BE2C (cell line): Measurements from ENCODE around the gene CYP27B1.
"Not testable (repeated sequence)": the region's sequence is repeated elsewhere in the genome, so short reads cannot be mapped to it uniquely, and the experiment has no call there.

ENCODE experiments used
- DNase-seq: peaks from one replicate; pipeline ENCODE4 v3.0.0-alpha.2; 2020
- H3K27me3 ChIP-seq: fragments of 250-450 bp; sonication (Bioruptor Pico); 2 replicates; pipeline ENCODE4 v1.5.1; 2020; ENCODE audit warnings: mild to moderate bottlenecking
- H3K36me3 ChIP-seq: fragments of 250-450 bp; sonication (Bioruptor Pico); 2 replicates; pipeline ENCODE4 v1.5.1; 2020; ENCODE audit warnings: mild to moderate bottlenecking
- H3K4me1 ChIP-seq: fragments of 250-450 bp; sonication (Bioruptor Pico); 2 replicates; pipeline ENCODE4 v1.5.1; 2020
- H3K4me3 ChIP-seq: 2 replicates; pipeline ENCODE4 v1.5.1; 2011; ENCODE audit warnings: low read depth, low read length
- H3K9me3 ChIP-seq: fragments of 250-450 bp; sonication (Bioruptor Pico); 2 replicates; pipeline ENCODE4 v1.5.1; 2020
- CTCF ChIP-seq: IDR thresholded peaks from 2 replicates; pipeline ENCODE4 v1.5.1; 2012; ENCODE audit warnings: mild to moderate bottlenecking, low read depth, low read length

Gene CYP27B1

GRCh38 chr12:57776247-57776587 lies 9.3 kb upstream of the CYP27B1 start:
- H3K36me3 ChIP-seq: no peaks in the 10 kb centered on the region
- no peaks in the 10 kb centered on the region for H3K27me3 ChIP-seq
- no peak for TF ChIP-seq CTCF
- H3K9me3 ChIP-seq: no peaks in the 10 kb centered on the region
- no peaks in the 10 kb centered on the region for H3K4me1 ChIP-seq
- no peak for DNase-seq
- H3K4me3 ChIP-seq: no peak overlapping the region

GRCh38 chr12:57775563-57776246 lies 8.8 kb upstream of the CYP27B1 start:
- H3K27me3 ChIP-seq: no peaks in the 10 kb centered on the region
- H3K4me1 ChIP-seq: no peaks in the 10 kb centered on the region
- H3K4me3 ChIP-seq: no peak overlapping the region
- TF ChIP-seq CTCF: 0 out of 2 replicates have a peak, but pooled peaks have one; percentile 5
- H3K36me3 ChIP-seq: peaks cover 3% of the 10 kb centered on the region
- no peaks in the 10 kb centered on the region for H3K9me3 ChIP-seq
- DNase-seq: no peak

- H3K27me3 ChIP-seq: no peaks in the 10 kb centered on the region
- TF ChIP-seq CTCF: no peak
- DNase-seq: no peak
- H3K36me3 ChIP-seq: peaks cover 10% of the 10 kb centered on the region
- H3K4me3 ChIP-seq: no peak overlapping the region
- H3K4me1 ChIP-seq: no peaks in the 10 kb centered on the region
- H3K9me3 ChIP-seq: no peaks in the 10 kb centered on the region
These were observed 8.2 kb upstream of the CYP27B1 start for GRCh38 chr12:57775044-57775443.

- peaks cover 14% of the 10 kb centered on the region for H3K36me3 ChIP-seq
- H3K4me1 ChIP-seq, H3K4me3 ChIP-seq, DNase-seq, H3K9me3 ChIP-seq, H3K27me3 ChIP-seq: not testable (repeated sequence)
These were observed 7.8 kb upstream of the CYP27B1 start for GRCh38 chr12:57774634-57775033.

- Histone ChIP-seq H3K9me3 (no peaks in the 10 kb centered on the region), H3K4me3 (peak within 1 kb of the TSS; percentile 96), H3K27me3 (no peaks in the 10 kb centered on the region), H3K36me3 (peaks cover 24% of the 10 kb centered on the region), H3K4me1 (no peaks in the 10 kb centered on the region)
- TF ChIP-seq CTCF: no peak
- DNase-seq: peak; percentile 71
These were observed 5.8 kb upstream of the CYP27B1 start, which contains the start of gene EEF1AKMT3 for GRCh38 chr12:57772429-57773322. Gene EEF1AKMT3 (plus strand): TSS chr12:57772614. CDS start chr12:57772725, 111 bp downstream.

- H3K4me1 ChIP-seq: peaks cover 2% of the 10 kb centered on the region; the same call in 1 of the 2 replicates
- peak within 1 kb of the TSS; percentile 96 for H3K4me3 ChIP-seq
- TF ChIP-seq CTCF: no peak
- H3K27me3 ChIP-seq: peaks cover 2% of the 10 kb centered on the region; the same call in 1 of the 2 replicates
- peak; percentile 96 for DNase-seq
- H3K9me3 ChIP-seq: no peaks in the 10 kb centered on the region
- H3K36me3 ChIP-seq: peaks cover 24% of the 10 kb centered on the region
These were observed 5.1 kb upstream of the CYP27B1 start, which contains the start of gene METTL1 for GRCh38 chr12:57771873-57772428. Gene METTL1 (minus strand): TSS chr12:57772105. CDS start chr12:57772083, 22 bp downstream.
